Keratinocyte (primary cell): ENCODE measurements around the gene HHIPL1.

Experiments used
- EZH2 ChIP-seq: IDR thresholded peaks from one replicate; pipeline ENCODE4 v1.6.1; 2012; ENCODE audit warnings: inconsistent platforms, mild to moderate bottlenecking, low read length, moderate library complexity
- TF ChIP-seq, protein P1 (sequence below), 3 experiments: IDR thresholded peaks in 1 of 3; conservative IDR thresholded peaks in 1 of 3; optimal IDR thresholded peaks in 1 of 3; 2 replicates in 2 of 3; 3 replicates in 1 of 3; pipeline versions ENCODE3 to v1.5.1; 2011; ENCODE audit warnings: low read length in 3 of 3, mild to moderate bottlenecking in 3 of 3, moderate library complexity in 2 of 3, control low read depth in 1 of 3, inconsistent platforms in 1 of 3; ENCODE audit not compliant: insufficient read depth in 2 of 3; ENCODE audit errors: extremely low read depth in 1 of 3

DNA sequence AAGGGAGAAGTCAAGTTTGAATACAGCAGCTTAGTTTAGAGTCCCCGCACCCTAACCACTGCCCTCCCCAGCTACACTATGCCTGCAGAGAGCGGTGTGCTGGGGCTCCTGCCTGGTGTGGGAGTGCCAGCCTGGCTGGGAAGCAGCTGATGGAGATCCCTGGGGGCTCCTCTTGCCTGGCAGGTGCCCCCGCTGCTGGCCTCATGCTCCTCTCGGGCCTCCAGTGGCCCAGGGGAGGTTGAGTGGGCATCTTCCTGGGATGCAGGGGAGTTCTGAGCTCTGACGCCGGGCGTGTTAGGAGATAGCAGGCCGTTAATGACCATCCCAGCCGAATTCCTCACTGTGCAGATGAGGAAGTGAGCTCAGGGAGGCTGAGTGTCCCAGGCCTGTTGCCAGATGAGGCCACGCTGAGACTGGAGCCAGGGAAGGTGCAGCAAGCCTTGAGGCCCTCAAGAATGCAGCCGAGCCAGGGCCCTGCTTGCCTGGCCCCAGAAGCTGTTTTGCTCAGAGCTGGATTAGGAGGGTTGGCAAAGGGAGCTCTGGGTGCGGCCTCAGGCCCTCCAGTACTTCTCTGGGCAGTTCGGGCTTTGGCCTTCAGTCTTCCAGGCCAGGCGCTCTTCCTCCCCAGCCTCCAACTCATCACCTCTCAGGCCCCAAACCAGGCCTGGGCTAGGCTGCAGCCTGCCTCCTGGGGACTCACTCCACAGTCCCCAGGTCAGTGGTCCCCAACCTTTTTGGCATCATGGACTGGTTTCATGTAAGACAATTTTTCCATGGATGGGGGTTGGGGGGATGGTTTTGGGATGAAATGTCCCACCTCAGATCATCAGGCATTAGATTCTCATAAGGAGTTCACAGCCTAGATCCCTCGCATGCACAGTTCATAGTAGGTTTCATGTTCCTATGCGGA lies 32.6 kb downstream of the HHIPL1 start:
- TF ChIP-seq, protein P1, sequence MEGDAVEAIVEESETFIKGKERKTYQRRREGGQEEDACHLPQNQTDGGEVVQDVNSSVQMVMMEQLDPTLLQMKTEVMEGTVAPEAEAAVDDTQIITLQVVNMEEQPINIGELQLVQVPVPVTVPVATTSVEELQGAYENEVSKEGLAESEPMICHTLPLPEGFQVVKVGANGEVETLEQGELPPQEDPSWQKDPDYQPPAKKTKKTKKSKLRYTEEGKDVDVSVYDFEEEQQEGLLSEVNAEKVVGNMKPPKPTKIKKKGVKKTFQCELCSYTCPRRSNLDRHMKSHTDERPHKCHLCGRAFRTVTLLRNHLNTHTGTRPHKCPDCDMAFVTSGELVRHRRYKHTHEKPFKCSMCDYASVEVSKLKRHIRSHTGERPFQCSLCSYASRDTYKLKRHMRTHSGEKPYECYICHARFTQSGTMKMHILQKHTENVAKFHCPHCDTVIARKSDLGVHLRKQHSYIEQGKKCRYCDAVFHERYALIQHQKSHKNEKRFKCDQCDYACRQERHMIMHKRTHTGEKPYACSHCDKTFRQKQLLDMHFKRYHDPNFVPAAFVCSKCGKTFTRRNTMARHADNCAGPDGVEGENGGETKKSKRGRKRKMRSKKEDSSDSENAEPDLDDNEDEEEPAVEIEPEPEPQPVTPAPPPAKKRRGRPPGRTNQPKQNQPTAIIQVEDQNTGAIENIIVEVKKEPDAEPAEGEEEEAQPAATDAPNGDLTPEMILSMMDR (optimal IDR thresholded peaks at IDR 0.05 in 1 of 3, IDR thresholded peaks at IDR 0.05 in 1 of 3, conservative IDR thresholded peaks at IDR 0.05 in 1 of 3; ENCODE audit: extremely low read depth in 1 of 3, insufficient read depth in 2 of 3, low read length in 3 of 3): no peak
- TF ChIP-seq EZH2: no peak
